ENCODE measurements around the gene COL26A1.

The COL26A1 gene

GRCh38 chr7:101373812-101374614 is 11.3 kb downstream of the COL26A1 start:
- no peak for DNase-seq (ENCODE audit: low spot score)

GRCh38 chr7:101374990-101375389 is 12.3 kb downstream of the COL26A1 start:
- DNase-seq (ENCODE audit: low spot score), result no peak

GRCh38 chr7:101376601-101377000 is 13.9 kb downstream of the COL26A1 start:
- no peak for DNase-seq (ENCODE audit: low spot score)

GRCh38 chr7:101377189-101377736 is 14.6 kb downstream of the COL26A1 start:
- no peak for DNase-seq (ENCODE audit: low spot score)

DNA sequence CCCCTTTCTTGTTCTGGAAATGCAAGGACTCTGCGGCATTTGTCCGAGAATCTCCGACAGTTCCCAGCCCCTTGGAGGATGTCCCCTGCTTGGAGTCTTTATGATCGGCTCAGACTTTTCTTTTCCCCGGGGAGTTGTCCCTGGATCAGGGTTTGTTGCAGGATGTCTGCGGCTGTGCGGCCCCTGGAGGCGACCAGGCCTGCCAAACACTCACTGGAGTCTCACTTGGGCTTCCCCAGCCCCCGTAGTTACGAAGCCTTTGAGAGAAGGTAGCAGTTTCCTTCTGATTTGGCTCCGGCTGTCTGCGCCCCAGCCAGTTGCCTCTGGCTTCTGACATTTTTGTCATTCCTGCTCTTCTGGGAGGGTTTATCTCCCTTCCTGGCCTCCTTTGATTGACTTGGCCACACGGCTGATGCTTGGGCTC is 16.1 kb downstream of the COL26A1 start:
- DNase-seq (ENCODE audit: low spot score), result no peak

DNA sequence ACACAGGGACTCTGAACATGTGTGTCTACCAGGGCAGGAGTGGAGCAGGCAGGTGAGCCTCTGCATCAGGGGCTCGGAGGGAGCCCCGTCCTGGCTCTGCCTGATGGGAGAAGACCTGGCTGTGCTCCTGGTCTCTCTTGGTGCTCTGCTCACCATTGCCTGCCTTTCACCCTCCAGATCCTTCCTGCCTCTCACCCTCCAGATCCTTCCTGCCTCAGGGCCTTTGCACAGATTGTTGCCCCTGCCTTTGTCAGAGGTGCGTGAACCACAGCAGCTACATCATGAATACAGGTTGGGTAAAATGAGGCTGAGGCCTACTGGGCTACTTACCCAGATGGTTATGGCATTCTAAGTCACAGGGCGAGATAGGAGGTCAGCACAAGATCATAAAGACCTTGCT is 16.6 kb downstream of the COL26A1 start:
- no peak for DNase-seq (ENCODE audit: low spot score)

- DNase-seq (ENCODE audit: low spot score), result no peak
Measured at GRCh38 chr7:101381549-101382111, 19.0 kb downstream of the COL26A1 start.

DNA sequence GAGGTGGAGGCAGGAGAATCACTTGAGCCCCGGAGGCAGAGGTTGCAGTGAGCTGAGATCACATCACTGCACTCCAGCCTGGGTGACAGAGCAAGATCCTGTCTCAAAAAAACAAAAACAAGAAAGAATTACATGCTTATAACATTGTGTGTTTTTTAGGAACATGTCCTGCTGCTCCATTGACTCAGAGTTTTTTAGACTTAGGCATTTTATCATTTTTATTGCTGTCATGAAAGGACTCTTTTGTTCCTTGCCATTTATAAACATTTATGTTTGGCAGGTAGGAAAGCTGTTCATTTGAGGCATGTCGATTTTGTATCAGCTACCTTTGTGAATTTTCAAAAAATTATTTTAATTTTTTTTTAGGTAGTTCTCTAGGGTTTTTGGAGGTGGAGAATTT is 20.3 kb downstream of the COL26A1 start:
- no peak for DNase-seq (ENCODE audit: low spot score)

DNA sequence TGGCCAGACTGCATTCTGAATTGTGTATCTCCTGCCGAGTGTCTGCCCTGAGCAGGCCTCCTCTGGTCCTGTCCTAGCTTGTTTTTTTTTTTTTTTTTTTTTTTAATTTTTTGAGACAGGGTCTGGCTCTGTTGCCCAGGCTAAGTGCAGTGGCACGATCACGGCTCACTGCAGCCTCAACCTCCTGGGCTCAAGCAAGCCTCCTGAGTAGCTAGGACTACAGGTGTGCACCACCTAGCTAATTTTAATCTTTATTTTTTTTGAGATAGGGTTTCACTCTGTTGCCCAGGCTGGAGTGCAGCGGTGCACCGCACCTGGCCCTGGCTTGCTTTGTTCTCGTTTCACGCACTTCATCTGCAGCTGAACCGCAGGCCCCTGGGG is 23.5 kb downstream of the COL26A1 start:
- DNase-seq (ENCODE audit: low spot score), result no peak

DNA sequence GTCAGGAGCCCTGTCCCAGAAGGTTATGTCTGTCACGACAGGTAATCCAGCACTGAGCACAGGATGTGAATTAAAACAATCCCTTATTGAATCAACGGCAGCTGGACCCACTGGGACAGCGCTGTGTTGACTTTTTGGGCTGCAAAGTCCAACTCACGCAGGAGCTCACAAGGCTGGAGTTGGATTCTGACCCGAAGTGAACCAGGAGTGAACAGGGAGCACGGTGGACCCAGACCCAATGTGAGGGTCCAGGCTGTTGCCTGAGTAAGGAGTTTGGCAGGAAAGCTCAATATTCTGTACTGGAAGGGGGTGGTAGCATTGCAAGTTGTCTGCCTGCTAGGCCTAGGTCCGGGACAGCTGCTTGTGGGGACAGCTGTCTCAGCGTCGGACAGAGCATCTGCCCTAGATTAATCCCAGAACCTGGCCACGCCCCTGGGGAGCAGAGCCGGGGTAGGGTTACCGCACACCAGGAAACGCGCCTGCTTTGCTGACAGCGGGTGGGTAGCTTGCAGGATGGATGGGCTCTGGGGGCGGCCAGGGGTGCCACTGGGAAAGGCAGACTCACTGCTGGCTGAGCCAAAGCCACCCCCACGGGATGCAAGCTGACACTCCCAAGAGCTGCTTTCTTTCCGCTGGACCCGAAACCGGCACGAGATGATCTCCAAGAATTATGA is 24.0 kb downstream of the COL26A1 start:
- DNase-seq (ENCODE audit: low spot score), result peak; percentile 61

GRCh38 chr7:101390901-101391301 is 28.2 kb downstream of the COL26A1 start:
- peak; percentile 81 for DNase-seq (ENCODE audit: low spot score)

- no peak for DNase-seq (ENCODE audit: low spot score)
Measured at GRCh38 chr7:101391991-101392390, 29.3 kb downstream of the COL26A1 start.

GRCh38 chr7:101393865-101394264 is 31.2 kb downstream of the COL26A1 start:
- DNase-seq (ENCODE audit: low spot score), result no peak

- DNase-seq (ENCODE audit: low spot score), result no peak
Measured at GRCh38 chr7:101395376-101395775, 32.7 kb downstream of the COL26A1 start.

DNA sequence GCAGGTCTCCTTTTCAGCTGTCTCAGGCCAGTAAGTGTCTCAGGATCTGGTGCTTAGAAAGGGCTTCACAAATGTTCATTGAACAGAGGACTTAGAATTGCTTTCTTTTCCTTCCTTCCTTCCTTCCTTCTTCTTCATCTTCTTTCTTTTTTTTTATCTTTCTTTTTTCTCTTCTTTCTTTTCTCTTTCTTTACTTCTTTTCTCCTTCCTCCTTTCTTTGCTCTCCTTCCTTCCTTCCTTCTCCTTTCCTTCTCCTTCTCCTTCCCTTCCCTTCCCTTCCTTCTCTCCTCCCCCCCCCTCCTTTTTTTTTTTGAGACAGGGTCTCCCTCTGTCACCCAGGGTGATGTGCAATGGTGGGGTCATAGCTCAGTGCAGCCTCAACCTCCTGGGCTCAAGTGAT is 34.6 kb downstream of the COL26A1 start:
- DNase-seq (ENCODE audit: low spot score), result no peak

DNA sequence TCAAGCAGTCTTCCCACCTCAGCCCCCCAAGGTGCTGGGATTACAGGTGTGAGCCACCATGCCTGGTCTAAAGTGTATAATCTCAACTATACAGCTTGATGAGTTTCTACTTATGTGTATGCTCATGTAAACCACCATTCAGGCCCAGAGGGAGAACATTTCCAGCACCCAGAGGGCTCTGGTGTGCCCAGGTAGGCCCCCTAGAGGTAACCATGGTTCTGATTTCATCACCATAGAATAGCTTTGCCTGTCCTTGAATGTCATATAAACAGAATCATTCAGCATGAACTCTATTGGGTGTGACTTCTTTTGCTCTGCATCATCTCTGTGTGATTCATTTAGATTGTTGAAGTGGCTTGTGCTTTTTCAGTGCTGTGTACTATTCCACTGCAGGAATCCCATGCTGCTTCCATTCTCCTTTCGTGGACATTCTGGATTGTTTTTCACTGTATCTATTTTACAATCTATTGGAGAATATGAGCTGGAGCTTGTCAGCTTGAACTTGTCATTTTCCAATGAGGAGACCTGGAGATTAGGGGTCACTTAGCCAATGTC is 35.2 kb downstream of the COL26A1 start:
- DNase-seq (ENCODE audit: low spot score), result no peak

- DNase-seq (ENCODE audit: low spot score), result no peak
Measured at GRCh38 chr7:101398396-101399289, 36.0 kb downstream of the COL26A1 start.

GRCh38 chr7:101399759-101400158 is 37.1 kb downstream of the COL26A1 start:
- DNase-seq (ENCODE audit: low spot score), result no peak

- DNase-seq (ENCODE audit: low spot score), result no peak
Measured at GRCh38 chr7:101400751-101401150, 38.1 kb downstream of the COL26A1 start.

GRCh38 chr7:101401390-101402080 is 38.9 kb downstream of the COL26A1 start:
- DNase-seq (ENCODE audit: low spot score), result no peak

Measured in HuH-7 (cell line).